B cell (primary cell): ENCODE results near the gene FAM168B. TPM values are rescaled to one million over a fixed set of nuclear protein-coding genes. Genes with fewer than 3 reads are reported as not detected.

ENCODE experiments used
- ATAC-seq: fragments of 200-7000 bp; cut with Tn5 transposase; one replicate; pipeline ENCODE4 v1.10.0; 2021; ENCODE audit warnings: low read depth, mild to moderate bottlenecking, moderate number of reproducible peaks, moderate library complexity
- CTCF ChIA-PET: fragments of 350-600 bp; sonication (Branson Sonifier 250); formaldehyde crosslinking; loops from one replicate; lab custom pipeline; 2021; ENCODE audit warnings: antibody characterized with exemption, inconsistent platforms; lab: Charles Lee
- POLR2A ChIA-PET: fragments of 350-600 bp; sonication (Branson Sonifier 250); formaldehyde crosslinking; loops from one replicate; lab custom pipeline; 2021; ENCODE audit warnings: antibody characterized with exemption; lab: Charles Lee
- DNase-seq: peaks from one replicate; pipeline ENCODE4 v3.0.0; 2013
- H2AFZ ChIP-seq: 2 replicates; pipeline ENCODE4 v1.6.1; 2012; ENCODE audit warnings: mild to moderate bottlenecking, low read depth, low read length; ENCODE audit not compliant: insufficient read depth, poor library complexity, severe bottlenecking
- H3K27ac ChIP-seq, 2 donors: 1 replicate in 1 of 2; 2 replicates in 1 of 2; pipeline ENCODE4 v1.5.1; 2012 to 2013; ENCODE audit warnings: low read length in 2 of 2, mild to moderate bottlenecking in 2 of 2, moderate library complexity in 1 of 2
- H3K27me3 ChIP-seq, 4 experiments: fragments of 200-600 bp in 1 of 4; sonication (generic) in 1 of 4; replicated peaks in 1 of 4; 1 replicate in 2 of 4; 2 replicates in 2 of 4; pipeline versions ENCODE4 v1.6.1 to v1.7.0; 2013 to 2016; ENCODE audit warnings: low read length in 3 of 4, mild to moderate bottlenecking in 2 of 4, mixed read lengths in 1 of 4, moderate library complexity in 1 of 4; ENCODE audit not compliant: insufficient read depth in 4 of 4, control insufficient read depth in 3 of 4; ENCODE audit errors: control extremely low read depth in 1 of 4
- H3K36me3 ChIP-seq, 2 experiments: replicated peaks in 1 of 2; 1 replicate in 1 of 2; 2 replicates in 1 of 2; pipeline versions ENCODE4 v1.6.1 to v1.7.1; 2013; ENCODE audit warnings: low read length in 1 of 2; ENCODE audit not compliant: insufficient read depth in 2 of 2, control insufficient read depth in 1 of 2; ENCODE audit errors: control extremely low read depth in 1 of 2, extremely low read depth in 1 of 2
- H3K4me1 ChIP-seq, 2 donors: fragments of 200-600 bp in 1 of 2; sonication (generic) in 1 of 2; 1 replicate in 1 of 2; 2 replicates in 1 of 2; pipeline versions ENCODE4 v1.5.1 to v1.6.1; 2013 to 2017; ENCODE audit warnings: low read length in 2 of 2; ENCODE audit not compliant: control insufficient read depth in 2 of 2, insufficient read depth in 2 of 2
- H3K4me2 ChIP-seq: replicated peaks from 2 replicates; pipeline ENCODE3; 2012; ENCODE audit warnings: mild to moderate bottlenecking, low read depth, low read length; ENCODE audit not compliant: poor library complexity, severe bottlenecking
- H3K4me3 ChIP-seq, 5 experiments: fragments of 200-600 bp in 1 of 5; sonication (generic) in 1 of 5; 1 replicate in 3 of 5; 2 replicates in 2 of 5; pipeline versions ENCODE4 v1.5.1 to v1.7.0; 2011 to 2016; ENCODE audit warnings: low read length in 4 of 5, mild to moderate bottlenecking in 4 of 5, low read depth in 2 of 5, control low read depth in 1 of 5, moderate library complexity in 1 of 5; ENCODE audit not compliant: insufficient read depth in 1 of 5; ENCODE audit errors: control extremely low read depth in 1 of 5, extremely low read depth in 1 of 5
- H3K79me2 ChIP-seq: fragments of 200-600 bp; sonication (generic); one replicate; pipeline ENCODE4 v1.6.0; 2016; ENCODE audit warnings: low read length; ENCODE audit not compliant: control insufficient read depth, insufficient read depth
- H3K9ac ChIP-seq: fragments of 200-600 bp; sonication (generic); 2 replicates; pipeline ENCODE4 v1.6.1; 2017; ENCODE audit warnings: mild to moderate bottlenecking, low read length, moderate library complexity
- H3K9me3 ChIP-seq, 3 donors: one replicate each; pipeline versions ENCODE4 v1.6.1 to v1.7.1; 2013; ENCODE audit warnings: low read length in 2 of 3; ENCODE audit not compliant: control insufficient read depth in 2 of 3, insufficient read depth in 1 of 3; ENCODE audit errors: control extremely low read depth in 1 of 3
- H4K20me1 ChIP-seq: 2 replicates; pipeline ENCODE4 v1.6.0; 2012; ENCODE audit warnings: mild to moderate bottlenecking, low read length; ENCODE audit not compliant: insufficient read depth, control insufficient read depth, poor library complexity, severe bottlenecking
- H3K27ac Mint-ChIP-seq: one replicate; pipeline ENCODE4 v1.8.0; 2021; ENCODE audit warnings: mixed read lengths
- H3K27me3 Mint-ChIP-seq: one replicate; pipeline ENCODE4 v1.8.0; 2021; ENCODE audit warnings: mixed read lengths
- H3K4me1 Mint-ChIP-seq: one replicate; pipeline ENCODE4 v1.8.0; 2021; ENCODE audit warnings: mixed read lengths
- H3K4me3 Mint-ChIP-seq: one replicate; pipeline ENCODE4 v1.8.0; 2021; ENCODE audit warnings: mixed read lengths
- H3K9me3 Mint-ChIP-seq: one replicate; pipeline ENCODE4 v1.8.0; 2022; ENCODE audit warnings: mixed read lengths; ENCODE audit not compliant: insufficient read depth
- EZH2 ChIP-seq: IDR thresholded peaks from 2 replicates; pipeline ENCODE4 v1.6.1; 2012; ENCODE audit warnings: borderline replicate concordance, low read depth, mild to moderate bottlenecking, moderate library complexity, low read length; ENCODE audit not compliant: insufficient read depth, poor library complexity, severe bottlenecking
- WGBS: methylation state at CpG from one replicate; pipeline ENCODE4 v1.1.5; 2013; ENCODE audit warnings: missing lambda C conversion rate; ENCODE audit not compliant: insufficient coverage; 5-methylcytosine and 5-hydroxymethylcytosine counted together
- intact Hi-C: fragments of 100-400 bp; cut with micrococcal nuclease; formaldehyde crosslinking; loops from one replicate; pipeline ENCODE4 v1.10.0; 2022
- polyA plus RNA-seq: library from polyadenylated mRNA; depleted of rRNA; stranded (reverse); fragments of >200 nt; gene quantifications from 2 replicates; pipeline ENCODE4 v1.2.3, GENCODE V29; 2012
- total RNA-seq, 2 donors: library from RNA; stranded (reverse); fragments of 120-200 nt in 1 of 2; gene quantifications; 1 replicate in 1 of 2; 2 replicates in 1 of 2; pipeline versions ENCODE4 v1.2.3 to v1.2.4, GENCODE V29; 2013 to 2022
- TF ChIP-seq, protein P1 (sequence below): fragments of 200-600 bp; IDR thresholded peaks from one replicate; pipeline ENCODE4 v1.8.0; 2022; ENCODE audit warnings: antibody characterized with exemption, mild to moderate bottlenecking

The FAM168B gene
- total and polyA plus RNA-seq, 2 donors (not counting 1 experiment from before 2014, with no cell fraction given): 38.6 to 70.5 TPM

DNA sequence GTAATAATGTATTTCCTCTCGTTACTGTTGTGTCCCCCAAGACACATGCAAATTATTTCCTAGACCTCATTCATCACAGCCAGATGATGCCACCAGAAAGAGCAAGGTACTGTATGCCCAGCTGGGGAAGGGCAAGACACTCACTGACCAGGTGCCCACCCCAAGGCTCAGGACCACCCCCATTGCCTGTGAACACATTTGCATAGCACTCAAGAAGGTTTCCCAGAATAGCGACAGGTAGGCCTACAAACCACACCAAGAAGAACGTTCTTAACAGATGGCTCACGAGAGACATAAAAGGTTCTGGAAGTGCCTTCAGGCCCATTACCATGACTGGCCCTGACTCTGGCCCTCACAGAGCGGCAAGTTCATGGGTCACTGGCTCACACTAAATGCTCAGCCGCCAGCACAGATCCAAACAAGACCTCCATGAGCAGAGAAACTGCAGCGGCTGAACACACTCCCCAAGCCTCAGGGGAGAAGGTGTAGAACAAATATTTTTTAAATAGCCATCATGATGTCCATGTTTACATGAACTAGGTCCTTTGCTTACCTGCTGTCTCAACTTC is 44.0 kb downstream of the FAM168B start:
- no peak overlapping the region for H3K9ac ChIP-seq
- H3K27me3 ChIP-seq: no peaks in the 10 kb centered on the region
- 67% methylated on average over 5 of the region's 7 CpGs for whole genome bisulfite sequencing
- Mint-ChIP-seq H3K4me1 (no peaks in the 10 kb centered on the region), H3K9me3 (no peaks in the 10 kb centered on the region), H3K27me3 (no peaks in the 10 kb centered on the region), H3K4me3 (no peak overlapping the region), H3K27ac (no peak overlapping the region)
- H3K27ac ChIP-seq: no peak overlapping the region
- ChIA-PET CTCF (no interaction called here), POLR2A (no interaction called here)
- ATAC-seq: no peak
- no peaks in the 10 kb centered on the region for H3K9me3 ChIP-seq
- no peak overlapping the region for H3K4me2 ChIP-seq
- no peaks in the 10 kb centered on the region for H3K4me1 ChIP-seq
- no peak overlapping the region for H3K4me3 ChIP-seq
- TF ChIP-seq EZH2: no peak
- TF ChIP-seq, protein P1, sequence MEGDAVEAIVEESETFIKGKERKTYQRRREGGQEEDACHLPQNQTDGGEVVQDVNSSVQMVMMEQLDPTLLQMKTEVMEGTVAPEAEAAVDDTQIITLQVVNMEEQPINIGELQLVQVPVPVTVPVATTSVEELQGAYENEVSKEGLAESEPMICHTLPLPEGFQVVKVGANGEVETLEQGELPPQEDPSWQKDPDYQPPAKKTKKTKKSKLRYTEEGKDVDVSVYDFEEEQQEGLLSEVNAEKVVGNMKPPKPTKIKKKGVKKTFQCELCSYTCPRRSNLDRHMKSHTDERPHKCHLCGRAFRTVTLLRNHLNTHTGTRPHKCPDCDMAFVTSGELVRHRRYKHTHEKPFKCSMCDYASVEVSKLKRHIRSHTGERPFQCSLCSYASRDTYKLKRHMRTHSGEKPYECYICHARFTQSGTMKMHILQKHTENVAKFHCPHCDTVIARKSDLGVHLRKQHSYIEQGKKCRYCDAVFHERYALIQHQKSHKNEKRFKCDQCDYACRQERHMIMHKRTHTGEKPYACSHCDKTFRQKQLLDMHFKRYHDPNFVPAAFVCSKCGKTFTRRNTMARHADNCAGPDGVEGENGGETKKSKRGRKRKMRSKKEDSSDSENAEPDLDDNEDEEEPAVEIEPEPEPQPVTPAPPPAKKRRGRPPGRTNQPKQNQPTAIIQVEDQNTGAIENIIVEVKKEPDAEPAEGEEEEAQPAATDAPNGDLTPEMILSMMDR: no peak
- DNase-seq: no peak
- H3K79me2 ChIP-seq: no peaks in the 10 kb centered on the region
- H4K20me1 ChIP-seq: peaks cover 35% of the 10 kb centered on the region
- H2AFZ ChIP-seq: no peak overlapping the region
- intact Hi-C loops: no loop called here
- H3K36me3 ChIP-seq: peaks cover 0 to 61% of the 10 kb centered on the region in 2 experiments

DNA sequence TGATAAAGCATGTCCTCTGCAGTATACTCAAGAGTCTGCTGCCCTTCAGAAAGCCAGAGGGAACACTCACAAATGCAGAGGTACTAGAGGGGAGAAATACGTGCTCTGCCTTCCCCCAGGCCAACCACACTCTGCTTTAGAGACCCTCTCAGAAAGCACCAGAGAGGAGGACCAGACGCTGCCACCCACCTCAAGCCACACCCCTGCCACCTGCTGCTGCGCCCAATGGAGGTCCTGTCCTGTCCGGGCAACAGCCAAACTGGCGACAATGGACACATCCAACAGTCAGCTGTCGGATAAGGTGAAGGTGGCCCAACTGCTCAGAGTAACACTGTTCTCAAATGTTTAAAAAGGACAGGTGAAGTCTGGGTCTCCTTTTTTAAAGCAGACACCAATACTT is 44.6 kb downstream of the FAM168B start:
- no peaks in the 10 kb centered on the region for H3K9me3 ChIP-seq
- no peaks in the 10 kb centered on the region for H3K79me2 ChIP-seq
- peaks cover 0 to 58% of the 10 kb centered on the region in 2 experiments for H3K36me3 ChIP-seq
- H3K27ac ChIP-seq: no peak overlapping the region
- no peak overlapping the region for H3K4me3 ChIP-seq
- Mint-ChIP-seq H3K27me3 (no peaks in the 10 kb centered on the region), H3K27ac (no peak overlapping the region), H3K9me3 (no peaks in the 10 kb centered on the region), H3K4me3 (no peak overlapping the region), H3K4me1 (no peaks in the 10 kb centered on the region)
- no peak overlapping the region for H2AFZ ChIP-seq
- DNase-seq (no peak), ATAC-seq (no peak)
- CTCF ChIA-PET: no interaction called here
- intact Hi-C loops: no loop called here
- POLR2A ChIA-PET: no interaction called here
- no peak overlapping the region for H3K9ac ChIP-seq
- no peaks in the 10 kb centered on the region for H3K4me1 ChIP-seq
- WGBS: 97% methylated on average over 5 of the region's 6 CpGs
- peaks cover 32% of the 10 kb centered on the region for H4K20me1 ChIP-seq
- H3K27me3 ChIP-seq: no peaks in the 10 kb centered on the region
- no peak overlapping the region for H3K4me2 ChIP-seq
- TF ChIP-seq EZH2: no peak
- TF ChIP-seq, protein P1: no peak
